H1 (cell line): Measurements from ENCODE around the gene CH25H. TPM values are rescaled to one million over a fixed set of nuclear protein-coding genes. Genes with fewer than 3 reads are reported as not detected.

Experiments used
- ASH2L ChIP-seq: fragments of 200-600, 300-600 bp; sonication (generic); IDR thresholded peaks from one replicate; pipeline ENCODE4 v1.7.1; 2017; ENCODE audit warnings: low read length
- CEBPB ChIP-seq: IDR thresholded peaks from 2 replicates; pipeline ENCODE4 v1.6.1; 2012; ENCODE audit warnings: low read depth, low read length
- EZH2 ChIP-seq: fragments of 200-600 bp; sonication (generic); IDR thresholded peaks from 2 replicates; pipeline ENCODE4 v1.7.1; 2012; ENCODE audit warnings: low read depth, mild to moderate bottlenecking, moderate library complexity, low read length, inconsistent platforms; ENCODE audit not compliant: severe bottlenecking
- JUND ChIP-seq: IDR thresholded peaks from 2 replicates; pipeline ENCODE4 v1.6.1; 2011; ENCODE audit warnings: mild to moderate bottlenecking, improper control_type of control experiment, low read length
- POLR2AphosphoS5 ChIP-seq: IDR thresholded peaks from 2 replicates; pipeline ENCODE4 v1.6.1; 2011; ENCODE audit warnings: low read depth, low read length
- POU5F1 ChIP-seq: IDR thresholded peaks from 2 replicates; pipeline ENCODE4 v1.6.1; 2011; ENCODE audit warnings: low read depth, mild to moderate bottlenecking, low read length, moderate library complexity
- RXRA ChIP-seq: IDR thresholded peaks from 2 replicates; pipeline ENCODE4 v1.6.1; 2011; ENCODE audit warnings: low read depth, mild to moderate bottlenecking, low read length, moderate library complexity; ENCODE audit not compliant: insufficient read depth
- polyA plus RNA-seq, 7 experiments: library from polyadenylated mRNA; depleted of rRNA in 3 of 7; stranded (reverse) in 5 of 7; unstranded in 2 of 7; fragments of >200 nt in 5 of 7; fragments of 200-250 nt in 2 of 7; gene quantifications; 1 replicate in 5 of 7; 2 replicates in 1 of 7; 4 replicates in 1 of 7; pipeline versions ENCODE4 v1.2.1 to v1.2.3, GENCODE V29; 2011 to 2013; ENCODE audit warnings: missing spikeins in 2 of 7, mixed read lengths in 2 of 7
- total RNA-seq: library from RNA; stranded (reverse); fragmentation: NEBNext Ultra II Directional; extraction: Animal tissue kit (Norgen Biotek cat#: 25700); gene quantifications from 2 replicates; pipeline ENCODE4 v1.2.1, GENCODE V29; 2021
- TF ChIP-seq, protein P1 (sequence below): fragments of 300-600 bp; sonication (generic); IDR thresholded peaks from 2 replicates; pipeline ENCODE4 v1.7.1; 2012; ENCODE audit warnings: low read length, moderate library complexity, mild to moderate bottlenecking, inconsistent platforms; ENCODE audit not compliant: insufficient replicate concordance

CH25H gene
- total and polyA plus RNA-seq, 2 of the 8 experiments (the other 6 are each of a cell fraction or from before 2014, with no cell fraction given) = 0.56 to 1.3 TPM

- TF ChIP-seq, protein P1, sequence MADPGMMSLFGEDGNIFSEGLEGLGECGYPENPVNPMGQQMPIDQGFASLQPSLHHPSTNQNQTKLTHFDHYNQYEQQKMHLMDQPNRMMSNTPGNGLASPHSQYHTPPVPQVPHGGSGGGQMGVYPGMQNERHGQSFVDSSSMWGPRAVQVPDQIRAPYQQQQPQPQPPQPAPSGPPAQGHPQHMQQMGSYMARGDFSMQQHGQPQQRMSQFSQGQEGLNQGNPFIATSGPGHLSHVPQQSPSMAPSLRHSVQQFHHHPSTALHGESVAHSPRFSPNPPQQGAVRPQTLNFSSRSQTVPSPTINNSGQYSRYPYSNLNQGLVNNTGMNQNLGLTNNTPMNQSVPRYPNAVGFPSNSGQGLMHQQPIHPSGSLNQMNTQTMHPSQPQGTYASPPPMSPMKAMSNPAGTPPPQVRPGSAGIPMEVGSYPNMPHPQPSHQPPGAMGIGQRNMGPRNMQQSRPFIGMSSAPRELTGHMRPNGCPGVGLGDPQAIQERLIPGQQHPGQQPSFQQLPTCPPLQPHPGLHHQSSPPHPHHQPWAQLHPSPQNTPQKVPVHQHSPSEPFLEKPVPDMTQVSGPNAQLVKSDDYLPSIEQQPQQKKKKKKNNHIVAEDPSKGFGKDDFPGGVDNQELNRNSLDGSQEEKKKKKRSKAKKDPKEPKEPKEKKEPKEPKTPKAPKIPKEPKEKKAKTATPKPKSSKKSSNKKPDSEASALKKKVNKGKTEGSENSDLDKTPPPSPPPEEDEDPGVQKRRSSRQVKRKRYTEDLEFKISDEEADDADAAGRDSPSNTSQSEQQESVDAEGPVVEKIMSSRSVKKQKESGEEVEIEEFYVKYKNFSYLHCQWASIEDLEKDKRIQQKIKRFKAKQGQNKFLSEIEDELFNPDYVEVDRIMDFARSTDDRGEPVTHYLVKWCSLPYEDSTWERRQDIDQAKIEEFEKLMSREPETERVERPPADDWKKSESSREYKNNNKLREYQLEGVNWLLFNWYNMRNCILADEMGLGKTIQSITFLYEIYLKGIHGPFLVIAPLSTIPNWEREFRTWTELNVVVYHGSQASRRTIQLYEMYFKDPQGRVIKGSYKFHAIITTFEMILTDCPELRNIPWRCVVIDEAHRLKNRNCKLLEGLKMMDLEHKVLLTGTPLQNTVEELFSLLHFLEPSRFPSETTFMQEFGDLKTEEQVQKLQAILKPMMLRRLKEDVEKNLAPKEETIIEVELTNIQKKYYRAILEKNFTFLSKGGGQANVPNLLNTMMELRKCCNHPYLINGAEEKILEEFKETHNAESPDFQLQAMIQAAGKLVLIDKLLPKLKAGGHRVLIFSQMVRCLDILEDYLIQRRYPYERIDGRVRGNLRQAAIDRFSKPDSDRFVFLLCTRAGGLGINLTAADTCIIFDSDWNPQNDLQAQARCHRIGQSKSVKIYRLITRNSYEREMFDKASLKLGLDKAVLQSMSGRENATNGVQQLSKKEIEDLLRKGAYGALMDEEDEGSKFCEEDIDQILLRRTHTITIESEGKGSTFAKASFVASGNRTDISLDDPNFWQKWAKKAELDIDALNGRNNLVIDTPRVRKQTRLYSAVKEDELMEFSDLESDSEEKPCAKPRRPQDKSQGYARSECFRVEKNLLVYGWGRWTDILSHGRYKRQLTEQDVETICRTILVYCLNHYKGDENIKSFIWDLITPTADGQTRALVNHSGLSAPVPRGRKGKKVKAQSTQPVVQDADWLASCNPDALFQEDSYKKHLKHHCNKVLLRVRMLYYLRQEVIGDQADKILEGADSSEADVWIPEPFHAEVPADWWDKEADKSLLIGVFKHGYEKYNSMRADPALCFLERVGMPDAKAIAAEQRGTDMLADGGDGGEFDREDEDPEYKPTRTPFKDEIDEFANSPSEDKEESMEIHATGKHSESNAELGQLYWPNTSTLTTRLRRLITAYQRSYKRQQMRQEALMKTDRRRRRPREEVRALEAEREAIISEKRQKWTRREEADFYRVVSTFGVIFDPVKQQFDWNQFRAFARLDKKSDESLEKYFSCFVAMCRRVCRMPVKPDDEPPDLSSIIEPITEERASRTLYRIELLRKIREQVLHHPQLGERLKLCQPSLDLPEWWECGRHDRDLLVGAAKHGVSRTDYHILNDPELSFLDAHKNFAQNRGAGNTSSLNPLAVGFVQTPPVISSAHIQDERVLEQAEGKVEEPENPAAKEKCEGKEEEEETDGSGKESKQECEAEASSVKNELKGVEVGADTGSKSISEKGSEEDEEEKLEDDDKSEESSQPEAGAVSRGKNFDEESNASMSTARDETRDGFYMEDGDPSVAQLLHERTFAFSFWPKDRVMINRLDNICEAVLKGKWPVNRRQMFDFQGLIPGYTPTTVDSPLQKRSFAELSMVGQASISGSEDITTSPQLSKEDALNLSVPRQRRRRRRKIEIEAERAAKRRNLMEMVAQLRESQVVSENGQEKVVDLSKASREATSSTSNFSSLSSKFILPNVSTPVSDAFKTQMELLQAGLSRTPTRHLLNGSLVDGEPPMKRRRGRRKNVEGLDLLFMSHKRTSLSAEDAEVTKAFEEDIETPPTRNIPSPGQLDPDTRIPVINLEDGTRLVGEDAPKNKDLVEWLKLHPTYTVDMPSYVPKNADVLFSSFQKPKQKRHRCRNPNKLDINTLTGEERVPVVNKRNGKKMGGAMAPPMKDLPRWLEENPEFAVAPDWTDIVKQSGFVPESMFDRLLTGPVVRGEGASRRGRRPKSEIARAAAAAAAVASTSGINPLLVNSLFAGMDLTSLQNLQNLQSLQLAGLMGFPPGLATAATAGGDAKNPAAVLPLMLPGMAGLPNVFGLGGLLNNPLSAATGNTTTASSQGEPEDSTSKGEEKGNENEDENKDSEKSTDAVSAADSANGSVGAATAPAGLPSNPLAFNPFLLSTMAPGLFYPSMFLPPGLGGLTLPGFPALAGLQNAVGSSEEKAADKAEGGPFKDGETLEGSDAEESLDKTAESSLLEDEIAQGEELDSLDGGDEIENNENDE = no peak
- TF ChIP-seq EZH2 = no peak
- TF ChIP-seq JUND = no peak
- no peak for TF ChIP-seq ASH2L
- TF ChIP-seq CEBPB = no peak
- TF ChIP-seq POU5F1 = no peak
- TF ChIP-seq RXRA = no peak
- TF ChIP-seq POLR2AphosphoS5 = no peak
Measured at GRCh38 chr10:89163265-89163995, 43.7 kb downstream of the CH25H start (continued).
